HepG2 (cell line): ENCODE results near the gene ATG2A. TPM values are rescaled to one million over a fixed set of nuclear protein-coding genes. Genes with fewer than 3 reads are reported as not detected.
A peak's percentile ranks its signal among the peaks of the same experiment; 100 is the strongest.

Source experiments
- AHR ChIP-seq: IDR thresholded peaks from 2 replicates; pipeline ENCODE4 v1.6.1; 2018; ENCODE audit warnings: missing genetic modification reagents, missing compliant biosample characterization
- ATF6 ChIP-seq: sonication (generic); formaldehyde crosslinking; conservative IDR thresholded peaks from 2 replicates; pipeline ENCODE4 v1.4.0; 2020; ENCODE audit warnings: missing genetic modification reagents
- CENPT ChIP-seq: sonication (generic); formaldehyde crosslinking; IDR thresholded peaks from 2 replicates; pipeline ENCODE4 v1.8.0; 2022; ENCODE audit warnings: low read depth, mild to moderate bottlenecking, moderate library complexity, missing genetic modification reagents
- DDIT3 ChIP-seq: sonication (generic); formaldehyde crosslinking; IDR thresholded peaks from 2 replicates; pipeline ENCODE4 v1.4.0; 2020; ENCODE audit warnings: mild to moderate bottlenecking, missing genetic modification reagents
- DR1 ChIP-seq: sonication (generic); formaldehyde crosslinking; IDR thresholded peaks from 2 replicates; pipeline ENCODE4 v1.8.0; 2021; ENCODE audit warnings: mild to moderate bottlenecking, missing genetic modification reagents, inconsistent platforms
- ESRRA ChIP-seq: sonication (generic); formaldehyde crosslinking; IDR thresholded peaks from 2 replicates; pipeline ENCODE4 v1.5.1; 2020; ENCODE audit warnings: mild to moderate bottlenecking, low read depth, missing genetic modification reagents
- FOXO4 ChIP-seq: sonication (generic); formaldehyde crosslinking; conservative IDR thresholded peaks from 2 replicates; pipeline ENCODE4 v1.8.1; 2023; ENCODE audit warnings: missing genetic modification reagents
- GLMP ChIP-seq: sonication (generic); formaldehyde crosslinking; IDR thresholded peaks from 2 replicates; pipeline ENCODE4 v1.9.0; 2021; ENCODE audit warnings: missing genetic modification reagents, mild to moderate bottlenecking, borderline replicate concordance
- HNRNPUL1 ChIP-seq: fragments of 200-400 bp; formaldehyde crosslinking; IDR thresholded peaks from 2 replicates; pipeline ENCODE4 v1.6.1; 2017; ENCODE audit warnings: low read depth, mild to moderate bottlenecking, low read length, moderate library complexity
- NONO ChIP-seq, 2 experiments: fragments of 450-650 bp in 1 of 2; sonication (generic) in 1 of 2; formaldehyde crosslinking in 1 of 2; IDR thresholded peaks in 1 of 2; conservative IDR thresholded peaks in 1 of 2; 2 replicates each; pipeline versions ENCODE4 v1.6.1 to v1.8.0; 2017 to 2022; ENCODE audit warnings: mild to moderate bottlenecking in 1 of 2, missing genetic modification reagents in 1 of 2, moderate library complexity in 1 of 2
- SALL2 ChIP-seq: sonication (generic); formaldehyde crosslinking; IDR thresholded peaks from 2 replicates; pipeline ENCODE4 v1.8.1; 2023; ENCODE audit warnings: mild to moderate bottlenecking, missing genetic modification reagents, inconsistent platforms
- STAT5B ChIP-seq: sonication (generic); formaldehyde crosslinking; IDR thresholded peaks from 2 replicates; pipeline ENCODE4 v1.4.0; 2020; ENCODE audit warnings: missing genetic modification reagents
- TFDP2 ChIP-seq: sonication (generic); formaldehyde crosslinking; IDR thresholded peaks from 2 replicates; pipeline ENCODE4 v1.4.0; 2020; ENCODE audit warnings: missing genetic modification reagents
- ZBTB1 ChIP-seq: sonication (generic); formaldehyde crosslinking; IDR thresholded peaks from 2 replicates; pipeline ENCODE4 v1.4.0; 2020; ENCODE audit warnings: missing genetic modification reagents, borderline replicate concordance
- ZMAT5 ChIP-seq: sonication (generic); formaldehyde crosslinking; IDR thresholded peaks from 2 replicates; pipeline ENCODE4 v1.5.0; 2020; ENCODE audit warnings: mild to moderate bottlenecking, low read depth, missing genetic modification reagents, borderline replicate concordance
- ZNF34 ChIP-seq: sonication (generic); formaldehyde crosslinking; IDR thresholded peaks from 2 replicates; pipeline ENCODE4 v1.4.0; 2020; ENCODE audit warnings: mild to moderate bottlenecking, missing genetic modification reagents, borderline replicate concordance
- ZNF431 ChIP-seq: sonication (generic); formaldehyde crosslinking; IDR thresholded peaks from 2 replicates; pipeline ENCODE4 v1.9.0; 2022; ENCODE audit warnings: missing genetic modification reagents, low read depth, mild to moderate bottlenecking, borderline replicate concordance
- ZNF629 ChIP-seq: sonication (generic); formaldehyde crosslinking; conservative IDR thresholded peaks from 2 replicates; pipeline ENCODE4 v1.5.0; 2020; ENCODE audit warnings: missing genetic modification reagents
- ZNF772 ChIP-seq: sonication (generic); formaldehyde crosslinking; IDR thresholded peaks from 2 replicates; pipeline ENCODE4 v1.5.0; 2020; ENCODE audit warnings: mild to moderate bottlenecking, missing genetic modification reagents
- ZNF775 ChIP-seq: sonication (generic); formaldehyde crosslinking; IDR thresholded peaks from 2 replicates; pipeline ENCODE4 v1.4.0; 2020; ENCODE audit warnings: missing genetic modification reagents, mild to moderate bottlenecking, moderate library complexity, borderline replicate concordance
- ZNF780A ChIP-seq: sonication (generic); formaldehyde crosslinking; IDR thresholded peaks from 2 replicates; pipeline ENCODE4 v1.8.0; 2022; ENCODE audit warnings: mild to moderate bottlenecking, missing genetic modification reagents, moderate library complexity
- polyA plus RNA-seq, 8 experiments: library from polyadenylated mRNA; depleted of rRNA in 3 of 8; stranded (reverse) in 7 of 8; unstranded in 1 of 8; fragments of >200 nt; fragmentation: Illumina TruSeq in 4 of 8; extraction: Trizol in 4 of 8; gene quantifications; 2 replicates each; pipeline versions ENCODE4 v1.2.1 to v1.2.3, GENCODE V29; 2011 to 2016; ENCODE audit warnings: low read depth in 4 of 8, missing spikeins in 1 of 8, mixed read lengths in 1 of 8; ENCODE audit not compliant: insufficient read depth in 1 of 8
- total RNA-seq, 5 experiments: library from RNA; depleted of rRNA; stranded (reverse); fragments of >200 nt; fragmentation: Illumina TruSeq; extraction: Trizol; gene quantifications; 2 replicates each; pipeline ENCODE4 v1.2.3, GENCODE V29; 2016; ENCODE audit warnings: low read depth in 1 of 5

The ATG2A gene
- total and polyA plus RNA-seq, 2 of the 13 experiments (the other 11 are each of a cell fraction or from before 2014, with no cell fraction given) = 6.7 to 8.0 TPM

- TF ChIP-seq ATF6 (CRISPR knock-in tag) (no peak), DR1 (CRISPR knock-in tag) (peak; percentile 55; the same call in 1 of the 2 replicates), NONO (IDR thresholded peaks at IDR 0.05) (no peak), NONO (CRISPR knock-in tag; conservative IDR thresholded peaks at IDR 0.05) (peak; percentile 95), ZNF629 (CRISPR knock-in tag) (no peak), ZNF780A (CRISPR knock-in tag) (no peak), ZNF431 (no peak), ZMAT5 (CRISPR knock-in tag) (0 out of 2 replicates have a peak, but pooled peaks have one; percentile 21), FOXO4 (CRISPR knock-in tag) (no peak), ZNF34 (CRISPR knock-in tag) (0 out of 2 replicates have a peak, but pooled peaks have one; percentile 43), SALL2 (CRISPR knock-in tag) (peak; percentile 76; the same call in 1 of the 2 replicates), HNRNPUL1 (no peak), STAT5B (CRISPR knock-in tag) (no peak), GLMP (CRISPR knock-in tag) (no peak), ZBTB1 (CRISPR knock-in tag) (no peak; the same call in 1 of the 2 replicates), ZNF772 (CRISPR knock-in tag) (no peak), DDIT3 (CRISPR knock-in tag) (no peak), CENPT (CRISPR knock-in tag) (no peak), ZNF775 (CRISPR knock-in tag) (no peak), TFDP2 (CRISPR knock-in tag) (peak; percentile 43; the same call in 1 of the 2 replicates), ESRRA (CRISPR knock-in tag) (peak; percentile 93), AHR (0 out of 2 replicates have a peak, but pooled peaks have one; percentile 35)
Measured at GRCh38 chr11:64894070-64894811, 22.8 kb downstream of the ATG2A start (continued).
